SK-N-SH treated with all-trans-retinoic acid at 6 μM for 48 hours (cell line): ENCODE data around the gene ZFP92.
A peak's percentile ranks its signal among the peaks of the same experiment; 100 is the strongest.

ENCODE experiments used
- ATAC-seq: fragments of 200-7000 bp; cut with Tn5 transposase; 3 replicates; pipeline ENCODE4 v1.9.1; 2020; ENCODE audit warnings: mild to moderate bottlenecking, moderate library complexity
- ARNTL ChIP-seq: fragments of 450-650 bp; formaldehyde crosslinking; IDR thresholded peaks from 2 replicates; pipeline ENCODE4 v1.5.0; 2020; ENCODE audit warnings: low read depth, mild to moderate bottlenecking, moderate library complexity, borderline replicate concordance
- BACH2 ChIP-seq: fragments of 250-450 bp; sonication (Bioruptor Pico); IDR thresholded peaks from 2 replicates; pipeline ENCODE4 v1.9.0; 2021; ENCODE audit warnings: mild to moderate bottlenecking, borderline replicate concordance
- CSDC2 ChIP-seq: fragments of 250-450 bp; sonication (Bioruptor Pico); IDR thresholded peaks from 2 replicates; pipeline ENCODE4 v1.5.0; 2020; ENCODE audit warnings: mild to moderate bottlenecking, moderate library complexity
- ESRRG ChIP-seq: fragments of 250-450 bp; sonication (Bioruptor Pico); IDR thresholded peaks from 2 replicates; pipeline ENCODE4 v1.6.1; 2021; ENCODE audit warnings: mild to moderate bottlenecking
- GLIS3 ChIP-seq: fragments of 250-450 bp; sonication (Bioruptor Pico); IDR thresholded peaks from 2 replicates; pipeline ENCODE4 v1.5.0; 2020; ENCODE audit warnings: mild to moderate bottlenecking, moderate library complexity
- OSR1 ChIP-seq: fragments of 250-450 bp; sonication (Bioruptor Pico); IDR thresholded peaks from 2 replicates; pipeline ENCODE4 v1.8.0; 2022; ENCODE audit warnings: moderate library complexity, mild to moderate bottlenecking, inconsistent platforms
- PATZ1 ChIP-seq: fragments of 250-450 bp; sonication (Bioruptor Pico); IDR thresholded peaks from 2 replicates; pipeline ENCODE4 v1.8.0; 2020; ENCODE audit warnings: mild to moderate bottlenecking, moderate library complexity, borderline replicate concordance
- POU6F1 ChIP-seq: fragments of 250-450 bp; sonication (Bioruptor Pico); IDR thresholded peaks from 2 replicates; pipeline ENCODE4 v1.8.0; 2021; ENCODE audit warnings: low read depth, mild to moderate bottlenecking, moderate library complexity, borderline replicate concordance
- PPARA ChIP-seq: fragments of 250-450 bp; sonication (Bioruptor Pico); IDR thresholded peaks from 2 replicates; pipeline ENCODE4 v1.5.0; 2020; ENCODE audit warnings: mild to moderate bottlenecking, borderline replicate concordance
- RARB ChIP-seq: fragments of 250-450 bp; sonication (Bioruptor Pico); IDR thresholded peaks from 2 replicates; pipeline ENCODE4 v1.8.0; 2021; ENCODE audit warnings: mild to moderate bottlenecking, moderate library complexity
- SNAI2 ChIP-seq: fragments of 250-450 bp; sonication (Bioruptor Pico); IDR thresholded peaks from 2 replicates; pipeline ENCODE4 v1.5.0; 2020; ENCODE audit warnings: mild to moderate bottlenecking, moderate library complexity
- TCF4 ChIP-seq: fragments of 250-450 bp; sonication (Bioruptor Pico); IDR thresholded peaks from 2 replicates; pipeline ENCODE4 v1.8.0; 2021; ENCODE audit warnings: mild to moderate bottlenecking, moderate library complexity, borderline replicate concordance
- TOX ChIP-seq: fragments of 250-450 bp; sonication (Bioruptor Pico); IDR thresholded peaks from 2 replicates; pipeline ENCODE4 v1.8.0; 2021; ENCODE audit warnings: mild to moderate bottlenecking, moderate library complexity, borderline replicate concordance
- ZC3H10 ChIP-seq: fragments of 250-450 bp; sonication (Bioruptor Pico); IDR thresholded peaks from 2 replicates; pipeline ENCODE4 v1.5.1; 2021; ENCODE audit warnings: mild to moderate bottlenecking, moderate library complexity
- ZFP3 ChIP-seq: fragments of 250-450 bp; sonication (Bioruptor Pico); IDR thresholded peaks from 2 replicates; pipeline ENCODE4 v1.5.0; 2020; ENCODE audit warnings: mild to moderate bottlenecking, moderate library complexity
- ZFP30 ChIP-seq: fragments of 450-650 bp; formaldehyde crosslinking; IDR thresholded peaks from 2 replicates; pipeline ENCODE4 v1.5.0; 2022; ENCODE audit warnings: mild to moderate bottlenecking, moderate library complexity
- ZNF565 ChIP-seq: fragments of 450-650 bp; formaldehyde crosslinking; conservative IDR thresholded peaks from 2 replicates; pipeline ENCODE4 v1.5.0; 2020; ENCODE audit warnings: low read depth, mild to moderate bottlenecking, moderate library complexity
- ZNF70 ChIP-seq: fragments of 450-650 bp; formaldehyde crosslinking; IDR thresholded peaks from 2 replicates; pipeline ENCODE4 v1.5.0; 2020; ENCODE audit warnings: mild to moderate bottlenecking, moderate library complexity
- ZNF8 ChIP-seq: fragments of 450-650 bp; formaldehyde crosslinking; IDR thresholded peaks from 2 replicates; pipeline ENCODE4 v1.5.0; 2020; ENCODE audit warnings: mild to moderate bottlenecking, moderate library complexity
- TF ChIP-seq, protein P1 (sequence below): fragments of 250-450 bp; sonication (Bioruptor Pico); IDR thresholded peaks from 2 replicates; pipeline ENCODE4 v1.5.1; 2021; ENCODE audit warnings: mild to moderate bottlenecking, moderate library complexity
- TF ChIP-seq, protein P2 (sequence below): fragments of 250-450 bp; sonication (Bioruptor Pico); IDR thresholded peaks from 2 replicates; pipeline ENCODE4 v1.5.1; 2020; ENCODE audit warnings: low read depth, mild to moderate bottlenecking, moderate library complexity

The ZFP92 gene

GRCh38 chrX:153411255-153411987, at the start of gene ZFP92:
ZFP92 (plus strand) TSS chrX:153411472; CDS start chrX:153418323, 6,851 bp downstream.
- TF ChIP-seq ZFP30 (CRISPR knock-in tag) (no peak), RARB (CRISPR knock-in tag) (no peak), ZFP3 (no peak), GLIS3 (CRISPR knock-in tag) (no peak), ZC3H10 (no peak), BACH2 (CRISPR knock-in tag) (no peak), ESRRG (CRISPR knock-in tag) (no peak), PPARA (no peak), POU6F1 (CRISPR knock-in tag) (no peak), ZNF8 (CRISPR knock-in tag) (no peak), ZNF565 (CRISPR knock-in tag) (no peak), PATZ1 (CRISPR knock-in tag) (no peak), ARNTL (no peak)
- TF ChIP-seq, protein P1, sequence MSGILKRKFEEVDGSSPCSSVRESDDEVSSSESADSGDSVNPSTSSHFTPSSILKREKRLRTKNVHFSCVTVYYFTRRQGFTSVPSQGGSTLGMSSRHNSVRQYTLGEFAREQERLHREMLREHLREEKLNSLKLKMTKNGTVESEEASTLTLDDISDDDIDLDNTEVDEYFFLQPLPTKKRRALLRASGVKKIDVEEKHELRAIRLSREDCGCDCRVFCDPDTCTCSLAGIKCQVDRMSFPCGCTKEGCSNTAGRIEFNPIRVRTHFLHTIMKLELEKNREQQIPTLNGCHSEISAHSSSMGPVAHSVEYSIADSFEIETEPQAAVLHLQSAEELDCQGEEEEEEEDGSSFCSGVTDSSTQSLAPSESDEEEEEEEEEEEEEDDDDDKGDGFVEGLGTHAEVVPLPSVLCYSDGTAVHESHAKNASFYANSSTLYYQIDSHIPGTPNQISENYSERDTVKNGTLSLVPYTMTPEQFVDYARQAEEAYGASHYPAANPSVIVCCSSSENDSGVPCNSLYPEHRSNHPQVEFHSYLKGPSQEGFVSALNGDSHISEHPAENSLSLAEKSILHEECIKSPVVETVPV (CRISPR knock-in tag): no peak
- ATAC-seq: peak; percentile 50

- no peak for ATAC-seq
Observed at GRCh38 chrX:153361781-153362397, 49.4 kb upstream of the ZFP92 start.

GRCh38 chrX:153365670-153366069, 45.6 kb upstream of the ZFP92 start:
- ATAC-seq: no peak
- TF ChIP-seq ZNF70 (no peak), PPARA (no peak), CSDC2 (no peak), ARNTL (no peak), BACH2 (CRISPR knock-in tag) (no peak), RARB (CRISPR knock-in tag) (no peak), ZFP3 (no peak), OSR1 (CRISPR knock-in tag) (no peak), SNAI2 (no peak), PATZ1 (CRISPR knock-in tag) (no peak)
- TF ChIP-seq, protein P2, sequence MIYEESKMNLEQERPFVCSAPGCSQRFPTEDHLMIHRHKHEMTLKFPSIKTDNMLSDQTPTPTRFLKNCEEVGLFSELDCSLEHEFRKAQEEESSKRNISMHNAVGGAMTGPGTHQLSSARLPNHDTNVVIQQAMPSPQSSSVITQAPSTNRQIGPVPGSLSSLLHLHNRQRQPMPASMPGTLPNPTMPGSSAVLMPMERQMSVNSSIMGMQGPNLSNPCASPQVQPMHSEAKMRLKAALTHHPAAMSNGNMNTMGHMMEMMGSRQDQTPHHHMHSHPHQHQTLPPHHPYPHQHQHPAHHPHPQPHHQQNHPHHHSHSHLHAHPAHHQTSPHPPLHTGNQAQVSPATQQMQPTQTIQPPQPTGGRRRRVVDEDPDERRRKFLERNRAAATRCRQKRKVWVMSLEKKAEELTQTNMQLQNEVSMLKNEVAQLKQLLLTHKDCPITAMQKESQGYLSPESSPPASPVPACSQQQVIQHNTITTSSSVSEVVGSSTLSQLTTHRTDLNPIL: no peak

More at GRCh38 chrX:153361781-153362397, 49.4 kb upstream of the ZFP92 start:
- TF ChIP-seq ARNTL (no peak), PPARA (no peak), ZNF8 (CRISPR knock-in tag) (no peak), POU6F1 (CRISPR knock-in tag) (no peak), ESRRG (CRISPR knock-in tag) (no peak), TCF4 (CRISPR knock-in tag) (no peak), ZC3H10 (no peak), GLIS3 (CRISPR knock-in tag) (no peak), TOX (CRISPR knock-in tag) (no peak)
- TF ChIP-seq, protein P2: no peak
